Measurements from ENCODE around the gene KRT17.

DNA sequence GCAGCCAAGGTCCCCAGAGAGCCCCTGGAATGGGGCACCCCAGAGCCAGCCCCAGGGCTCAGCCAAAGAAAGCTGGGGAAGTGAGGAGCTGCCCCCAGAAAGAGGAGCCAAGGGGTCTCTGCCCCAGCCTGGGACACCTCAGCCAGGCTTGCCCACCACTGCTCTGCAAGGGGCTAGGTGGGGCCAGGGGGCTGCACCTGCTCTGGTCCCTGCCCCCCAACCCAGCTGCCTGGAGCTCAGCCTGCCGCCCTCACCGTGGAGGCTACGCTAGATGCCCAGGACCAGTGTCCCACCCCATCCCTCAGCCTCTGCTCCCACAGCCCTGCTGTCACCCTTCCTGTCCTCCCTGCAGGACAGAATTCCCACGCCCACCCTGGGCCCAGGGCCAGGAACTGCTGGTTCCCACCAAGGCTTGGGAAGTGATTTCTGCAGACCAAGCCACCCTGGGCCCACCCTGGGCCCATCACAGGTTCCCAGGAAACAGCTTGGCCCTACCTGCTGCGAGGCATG lies 28.1 kb upstream of the KRT17 start:
- TF ChIP-seq, protein P1, sequence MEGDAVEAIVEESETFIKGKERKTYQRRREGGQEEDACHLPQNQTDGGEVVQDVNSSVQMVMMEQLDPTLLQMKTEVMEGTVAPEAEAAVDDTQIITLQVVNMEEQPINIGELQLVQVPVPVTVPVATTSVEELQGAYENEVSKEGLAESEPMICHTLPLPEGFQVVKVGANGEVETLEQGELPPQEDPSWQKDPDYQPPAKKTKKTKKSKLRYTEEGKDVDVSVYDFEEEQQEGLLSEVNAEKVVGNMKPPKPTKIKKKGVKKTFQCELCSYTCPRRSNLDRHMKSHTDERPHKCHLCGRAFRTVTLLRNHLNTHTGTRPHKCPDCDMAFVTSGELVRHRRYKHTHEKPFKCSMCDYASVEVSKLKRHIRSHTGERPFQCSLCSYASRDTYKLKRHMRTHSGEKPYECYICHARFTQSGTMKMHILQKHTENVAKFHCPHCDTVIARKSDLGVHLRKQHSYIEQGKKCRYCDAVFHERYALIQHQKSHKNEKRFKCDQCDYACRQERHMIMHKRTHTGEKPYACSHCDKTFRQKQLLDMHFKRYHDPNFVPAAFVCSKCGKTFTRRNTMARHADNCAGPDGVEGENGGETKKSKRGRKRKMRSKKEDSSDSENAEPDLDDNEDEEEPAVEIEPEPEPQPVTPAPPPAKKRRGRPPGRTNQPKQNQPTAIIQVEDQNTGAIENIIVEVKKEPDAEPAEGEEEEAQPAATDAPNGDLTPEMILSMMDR (conservative IDR thresholded peaks at IDR 0.05; ENCODE audit: low read depth, low read length) = no peak
- TF ChIP-seq SMC3 (IDR thresholded peaks at IDR 0.05; ENCODE audit: low read depth, low read length) = no peak
- TF ChIP-seq POLR2A (IDR thresholded peaks at IDR 0.05; ENCODE audit: low read depth, low read length) = no peak

All from IMR-90 (cell line).